GM12864 (cell line): ENCODE results near the gene ZDHHC9.

Experiments used
- DNase-seq: peaks from one replicate; pipeline ENCODE4 v3.0.0-alpha.2; 2011; ENCODE audit warnings: low read depth
- H3K4me3 ChIP-seq: 2 replicates; pipeline ENCODE4 v1.5.1; 2011; ENCODE audit warnings: mild to moderate bottlenecking, low read depth, low read length, control low read depth
- CTCF ChIP-seq: IDR thresholded peaks from 2 replicates; pipeline ENCODE4 v1.5.1; 2011; ENCODE audit warnings: low read depth, mild to moderate bottlenecking, moderate library complexity, low read length, control low read depth, inconsistent platforms; ENCODE audit errors: missing control alignments

The ZDHHC9 gene

GRCh38 chrX:129763666-129764065 is 80.0 kb downstream of the ZDHHC9 start:
- H3K4me3 ChIP-seq, result no peak overlapping the region
- no peak for DNase-seq
- no peak for TF ChIP-seq CTCF

GRCh38 chrX:129762448-129762847 is 81.2 kb downstream of the ZDHHC9 start:
- TF ChIP-seq CTCF, result no peak
- DNase-seq, result no peak
- no peak overlapping the region for H3K4me3 ChIP-seq

- no peak for TF ChIP-seq CTCF
- no peak for DNase-seq
- no peak overlapping the region for H3K4me3 ChIP-seq
These were observed 82.1 kb downstream of the ZDHHC9 start for GRCh38 chrX:129761596-129761995.

DNA sequence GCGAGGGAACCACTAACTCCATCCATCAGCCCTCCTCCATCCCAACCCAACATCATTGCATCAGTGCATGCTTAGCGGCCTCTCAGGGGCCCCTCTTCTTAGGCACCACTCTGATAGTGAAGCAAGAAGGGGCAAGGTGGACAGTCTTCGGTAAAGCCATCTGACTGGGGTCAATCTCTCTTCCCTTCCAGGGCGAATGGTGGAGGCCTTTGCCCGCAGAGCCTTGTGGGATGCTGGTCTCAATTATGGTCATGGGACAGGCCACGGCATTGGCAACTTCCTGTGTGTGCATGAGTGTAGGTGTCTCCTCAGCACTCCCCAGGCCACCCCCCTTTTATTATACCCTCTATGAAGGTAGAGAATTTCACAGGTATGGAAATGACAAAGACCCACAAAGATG is 82.7 kb downstream of the ZDHHC9 start:
- TF ChIP-seq CTCF, result no peak
- H3K4me3 ChIP-seq, result no peak overlapping the region
- DNase-seq, result no peak

- DNase-seq, result no peak
- no peak overlapping the region for H3K4me3 ChIP-seq
- TF ChIP-seq CTCF, result no peak
These were observed 83.5 kb downstream of the ZDHHC9 start for GRCh38 chrX:129760155-129760554.

DNA sequence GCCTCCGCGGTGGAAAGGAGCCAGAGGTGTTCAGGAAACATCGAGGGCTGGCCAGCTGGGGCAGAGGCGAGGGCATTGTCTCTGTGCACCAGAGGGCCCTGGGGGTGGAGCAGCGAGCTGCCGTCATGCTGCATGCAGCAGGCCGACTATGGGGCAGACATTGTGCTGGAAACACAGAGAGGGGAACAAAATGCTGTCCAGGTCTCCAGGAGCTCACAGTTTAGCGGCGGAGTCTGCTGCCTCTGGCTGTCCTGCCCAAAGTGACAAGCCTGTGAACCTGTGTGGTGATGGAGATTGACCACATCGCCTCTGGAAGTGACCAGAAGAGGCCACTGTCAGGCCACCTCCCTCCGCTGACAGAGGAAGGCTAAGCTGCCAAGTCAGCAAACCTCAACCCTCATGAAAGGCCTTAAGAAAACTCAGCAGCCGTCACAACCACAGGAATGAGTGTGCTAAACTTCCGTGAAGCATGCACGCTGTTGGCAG is 84.1 kb downstream of the ZDHHC9 start:
- H3K4me3 ChIP-seq, result no peak overlapping the region
- no peak for TF ChIP-seq CTCF
- no peak for DNase-seq

- no peak for DNase-seq
- TF ChIP-seq CTCF, result peak; percentile 40
- no peak overlapping the region for H3K4me3 ChIP-seq
These were observed 87.7 kb downstream of the ZDHHC9 start for GRCh38 chrX:129755779-129756650.
